ENCODE data around the gene GIT2. TPM values are rescaled to one million over a fixed set of nuclear protein-coding genes. Genes with fewer than 3 reads are reported as not detected.
"Not testable (repeated sequence)": the region's sequence is repeated elsewhere in the genome, so short reads cannot be mapped to it uniquely, and the experiment has no call there.

The GIT2 gene
- total and polyA plus RNA-seq, 4 donors = 9.3 to 78.0 (median 39.6) TPM

GRCh38 chr12:110010853-110011723 lies 14.9 kb upstream of the GIT2 start:
- Histone ChIP-seq H3K4me3 (ENCODE audit: low read length in 2 of 2) (no peak overlapping the region), H3K27ac (ENCODE audit: low read depth in 1 of 2, low read length in 2 of 2) (no peak overlapping the region), H3K27me3 (ENCODE audit: control insufficient read depth in 1 of 2, insufficient read depth in 2 of 2, low read length in 1 of 2) (no peaks in the 10 kb centered on the region), H3K36me3 (ENCODE audit: control insufficient read depth in 1 of 2, insufficient read depth in 2 of 2, low read length in 1 of 2) (peaks cover 2 to 7% of the 10 kb centered on the region in 2 donors), H3K4me1 (ENCODE audit: control insufficient read depth in 1 of 2, insufficient read depth in 2 of 2, low read length in 2 of 2) (no peaks in the 10 kb centered on the region), H3K9me3 (ENCODE audit: control insufficient read depth, low read length) (no peaks in the 10 kb centered on the region)
- 57 to 64% methylated on average over 13 of the region's 13 CpGs for WGBS, 2 donors
- intact Hi-C loops (cut with DNase I) = no loop called here
- ATAC-seq (ENCODE audit: low FRiP score) (no peak), DNase-seq (no peak)

DNA sequence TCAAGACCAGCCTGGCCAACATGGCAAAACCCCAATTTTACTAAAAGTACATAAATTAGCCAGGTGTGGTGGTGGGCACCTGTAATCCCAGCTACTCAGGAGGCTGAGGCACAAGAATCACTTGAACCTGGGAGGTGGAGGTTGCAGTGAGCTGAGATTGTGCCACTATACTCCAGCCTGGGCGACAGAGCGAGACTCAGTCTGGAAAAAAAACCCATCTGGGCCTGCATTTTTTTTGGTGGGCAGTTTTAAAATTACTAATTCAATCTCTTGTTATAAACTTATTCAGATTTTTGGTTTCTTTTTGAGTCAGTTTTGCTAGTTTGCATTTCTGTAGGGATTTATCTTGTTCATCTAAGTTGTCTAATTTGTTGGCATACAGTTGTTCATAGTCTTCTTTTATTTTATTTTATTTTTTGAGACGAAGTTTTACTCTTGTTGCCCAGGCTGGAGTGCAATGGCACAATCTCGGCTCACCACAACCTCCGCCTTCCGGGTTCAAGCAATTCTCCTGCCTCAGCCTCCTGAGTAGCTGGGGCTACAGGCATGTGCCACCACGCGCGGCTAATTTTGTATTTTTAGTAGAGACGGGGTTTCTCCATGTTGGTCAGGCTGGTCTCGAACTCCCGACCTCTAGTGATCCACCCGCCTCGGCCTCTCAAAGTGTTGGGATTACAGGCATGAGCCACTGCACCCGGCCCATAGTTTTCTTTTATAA lies 12.7 kb upstream of the GIT2 start:
- DNase-seq; intact Hi-C loops (cut with DNase I); H3K4me3 ChIP-seq (ENCODE audit: low read length in 2 of 2); H3K9me3 ChIP-seq (ENCODE audit: control insufficient read depth, low read length); H3K27ac ChIP-seq (ENCODE audit: low read depth in 1 of 2, low read length in 2 of 2); ATAC-seq (ENCODE audit: low FRiP score); H3K36me3 ChIP-seq (ENCODE audit: control insufficient read depth in 1 of 2, insufficient read depth in 2 of 2, low read length in 1 of 2); H3K27me3 ChIP-seq (ENCODE audit: control insufficient read depth in 1 of 2, insufficient read depth in 2 of 2, low read length in 1 of 2); H3K4me1 ChIP-seq (ENCODE audit: control insufficient read depth in 1 of 2, insufficient read depth in 2 of 2, low read length in 2 of 2): not testable (repeated sequence)
- 94 to 95% methylated on average over 15 of the region's 15 CpGs for WGBS, 2 donors

DNA sequence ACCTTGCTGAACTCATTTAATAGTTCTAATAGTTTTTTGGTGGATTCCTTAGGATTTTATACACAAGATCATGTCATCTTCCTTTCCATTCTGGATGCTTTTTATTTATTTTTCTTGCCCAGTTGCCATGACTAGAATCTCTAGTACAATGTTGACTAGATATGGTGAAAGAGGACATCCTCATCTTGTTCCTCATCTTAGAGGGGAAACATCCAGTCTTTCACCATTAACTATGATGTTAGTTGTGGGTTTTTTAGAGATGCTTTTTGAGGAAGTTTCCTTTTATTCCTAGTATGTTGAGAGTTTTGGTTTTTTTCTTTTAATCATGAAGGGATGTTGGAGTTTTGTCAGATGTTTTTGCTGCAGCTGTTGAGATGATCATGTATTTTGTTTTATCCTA lies 11.7 kb upstream of the GIT2 start:
- ATAC-seq (ENCODE audit: low FRiP score) (no peak), DNase-seq (no peak)
- H3K4me1 ChIP-seq (ENCODE audit: control insufficient read depth in 1 of 2, insufficient read depth in 2 of 2, low read length in 2 of 2) = no peaks in the 10 kb centered on the region
- no peaks in the 10 kb centered on the region for H3K9me3 ChIP-seq (ENCODE audit: control insufficient read depth, low read length)
- peaks cover 0 to 4% of the 10 kb centered on the region in 2 donors for H3K36me3 ChIP-seq (ENCODE audit: control insufficient read depth in 1 of 2, insufficient read depth in 2 of 2, low read length in 1 of 2)
- intact Hi-C loops (cut with DNase I) = no loop called here
- no peak overlapping the region for H3K27ac ChIP-seq (ENCODE audit: low read depth in 1 of 2, low read length in 2 of 2)
- no peak overlapping the region for H3K4me3 ChIP-seq (ENCODE audit: low read length in 2 of 2)
- no peaks in the 10 kb centered on the region for H3K27me3 ChIP-seq (ENCODE audit: control insufficient read depth in 1 of 2, insufficient read depth in 2 of 2, low read length in 1 of 2)

DNA sequence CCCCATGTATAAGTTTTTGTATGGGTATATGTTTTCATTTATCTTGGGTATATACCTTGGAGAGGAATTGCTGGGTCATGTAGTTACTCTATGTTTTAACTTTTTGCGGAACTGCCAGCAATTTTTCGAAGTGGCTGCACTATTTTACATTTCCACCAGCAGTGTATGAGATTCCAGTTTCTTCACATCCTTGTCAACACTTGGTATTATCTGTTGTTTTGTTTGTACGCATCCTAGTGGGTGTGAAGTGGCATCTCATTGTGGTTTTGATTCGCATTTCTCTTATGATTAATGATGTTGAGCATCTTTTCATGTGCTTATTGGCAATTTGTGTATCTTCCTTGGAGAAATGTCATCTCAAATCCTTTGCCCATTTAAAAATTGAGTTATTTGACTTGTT lies 9.9 kb upstream of the GIT2 start:
- DNase-seq = no peak
- Histone ChIP-seq H3K4me3 (ENCODE audit: low read length in 2 of 2) (no peak overlapping the region), H3K27me3 (ENCODE audit: control insufficient read depth in 1 of 2, insufficient read depth in 2 of 2, low read length in 1 of 2) (no peaks in the 10 kb centered on the region), H3K9me3 (ENCODE audit: control insufficient read depth, low read length) (no peaks in the 10 kb centered on the region), H3K36me3 (ENCODE audit: control insufficient read depth in 1 of 2, insufficient read depth in 2 of 2, low read length in 1 of 2) (no peaks in the 10 kb centered on the region), H3K27ac (ENCODE audit: low read depth in 1 of 2, low read length in 2 of 2) (no peak overlapping the region), H3K4me1 (ENCODE audit: control insufficient read depth in 1 of 2, insufficient read depth in 2 of 2, low read length in 2 of 2) (peaks cover 0 to 2% of the 10 kb centered on the region in 2 donors)
- 97 to 98% methylated on average over 4 of the region's 4 CpGs for WGBS, 2 donors
- intact Hi-C loops (cut with DNase I) = no loop called here
- ATAC-seq (ENCODE audit: low FRiP score) = no peak

DNA sequence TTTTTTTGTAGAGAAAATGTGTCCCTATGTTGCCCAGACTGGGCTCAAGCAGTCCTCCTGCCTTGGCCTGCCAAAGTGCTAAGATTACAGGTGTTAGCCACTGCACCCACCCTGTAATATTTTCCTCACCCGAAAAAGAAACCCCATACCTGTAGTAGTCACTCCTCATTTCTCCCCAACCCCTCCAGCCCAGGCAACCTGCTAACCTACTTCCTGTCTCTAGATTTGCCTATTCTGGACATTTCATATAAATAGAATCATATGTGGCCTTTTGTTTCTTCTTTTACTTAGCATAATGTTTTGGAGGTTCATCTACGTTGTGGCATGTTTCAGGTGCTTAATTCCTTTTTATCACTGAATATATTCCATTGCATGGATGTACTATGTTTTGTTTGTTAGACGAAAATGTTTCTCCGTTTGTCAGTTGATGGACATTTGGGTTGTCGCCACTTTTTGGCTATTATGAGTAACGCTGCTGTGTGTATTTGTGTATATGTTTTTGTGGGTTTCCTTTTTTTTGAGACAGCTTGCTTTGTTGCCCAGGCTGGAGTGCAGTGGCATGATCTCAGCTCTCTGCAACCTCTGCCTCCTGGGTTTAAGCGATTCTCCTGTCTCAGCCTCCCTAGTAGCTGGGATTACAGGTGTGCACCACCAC lies 9.3 kb upstream of the GIT2 start:
- DNase-seq = no peak
- Histone ChIP-seq H3K27me3 (ENCODE audit: control insufficient read depth in 1 of 2, insufficient read depth in 2 of 2, low read length in 1 of 2) (no peaks in the 10 kb centered on the region), H3K4me3 (ENCODE audit: low read length in 2 of 2) (no peak overlapping the region), H3K9me3 (ENCODE audit: control insufficient read depth, low read length) (no peaks in the 10 kb centered on the region), H3K27ac (ENCODE audit: low read depth in 1 of 2, low read length in 2 of 2) (no peak overlapping the region), H3K36me3 (ENCODE audit: control insufficient read depth in 1 of 2, insufficient read depth in 2 of 2, low read length in 1 of 2) (no peaks in the 10 kb centered on the region), H3K4me1 (ENCODE audit: control insufficient read depth in 1 of 2, insufficient read depth in 2 of 2, low read length in 2 of 2) (peaks cover 0 to 2% of the 10 kb centered on the region in 2 donors)
- intact Hi-C loops (cut with DNase I) = no loop called here
- 91 to 92% methylated on average over 7 of the region's 7 CpGs for WGBS, 2 donors
- ATAC-seq (ENCODE audit: low FRiP score) = no peak

- peaks cover 0 to 2% of the 10 kb centered on the region in 2 donors for H3K4me1 ChIP-seq (ENCODE audit: control insufficient read depth in 1 of 2, insufficient read depth in 2 of 2, low read length in 2 of 2)
- WGBS, 2 donors = 86 to 90% methylated on average over 4 of the region's 4 CpGs
- no peaks in the 10 kb centered on the region for H3K36me3 ChIP-seq (ENCODE audit: control insufficient read depth in 1 of 2, insufficient read depth in 2 of 2, low read length in 1 of 2)
- no peak for ATAC-seq (ENCODE audit: low FRiP score)
- no peak overlapping the region for H3K27ac ChIP-seq (ENCODE audit: low read depth in 1 of 2, low read length in 2 of 2)
- DNase-seq = no peak
- no peaks in the 10 kb centered on the region for H3K27me3 ChIP-seq (ENCODE audit: control insufficient read depth in 1 of 2, insufficient read depth in 2 of 2, low read length in 1 of 2)
- H3K4me3 ChIP-seq (ENCODE audit: low read length in 2 of 2) = no peak overlapping the region
- intact Hi-C loops (cut with DNase I) = loop anchor here in 1 of 2 donors (5.0 kb wide), 1 partner anchor 33 kb away; no protein-coding TSS in a partner anchor
- no peaks in the 10 kb centered on the region for H3K9me3 ChIP-seq (ENCODE audit: control insufficient read depth, low read length)
Observed at GRCh38 chr12:110004598-110004997, 8.4 kb upstream of the GIT2 start.

DNA sequence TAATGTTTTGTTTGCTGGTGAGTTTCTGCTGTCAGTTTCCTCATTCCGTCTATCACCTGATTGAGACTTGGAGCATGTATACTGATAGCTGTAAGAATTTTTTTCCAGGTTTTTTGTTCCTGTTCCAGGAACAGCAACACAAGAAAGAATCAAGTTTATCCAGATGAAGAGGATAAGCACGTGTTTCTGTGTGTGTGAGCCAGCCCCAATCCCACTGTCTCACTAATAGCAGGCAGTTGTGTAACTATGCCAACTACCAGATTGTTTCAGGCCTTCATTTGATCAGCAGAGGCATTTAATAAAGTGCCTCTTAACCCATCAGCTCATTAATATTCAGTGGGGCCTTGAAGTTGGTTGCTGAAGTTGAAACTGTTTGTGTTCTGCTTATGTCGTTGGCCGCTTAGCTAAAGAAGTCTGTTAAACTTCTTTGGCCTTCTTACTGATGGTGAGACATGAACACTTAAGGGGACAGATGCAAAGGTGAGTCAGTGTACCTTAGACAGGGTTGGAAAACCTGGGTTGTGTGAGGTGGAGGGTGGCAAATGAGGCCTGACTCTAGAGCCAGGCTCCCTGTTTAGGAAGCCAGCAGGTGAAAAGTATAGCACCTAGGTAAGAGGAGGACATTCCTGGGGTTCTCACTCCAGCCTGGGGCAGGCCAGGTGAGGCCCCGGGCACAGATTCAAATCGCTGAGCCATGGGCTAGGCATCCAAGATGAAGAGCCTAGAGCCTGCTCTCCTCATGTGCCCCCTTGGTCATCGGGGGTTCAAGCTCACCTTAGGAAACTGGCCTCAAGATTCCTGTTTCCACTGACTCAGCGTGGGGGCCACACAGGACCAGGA lies 6.7 kb upstream of the GIT2 start:
- ATAC-seq (ENCODE audit: low FRiP score) (no peak), DNase-seq (no peak)
- no peaks in the 10 kb centered on the region for H3K9me3 ChIP-seq (ENCODE audit: control insufficient read depth, low read length)
- H3K27ac ChIP-seq (ENCODE audit: low read depth in 1 of 2, low read length in 2 of 2) = no peak overlapping the region
- WGBS, 2 donors = 77 to 78% methylated on average over 8 of the region's 8 CpGs
- H3K36me3 ChIP-seq (ENCODE audit: control insufficient read depth in 1 of 2, insufficient read depth in 2 of 2, low read length in 1 of 2) = no peaks in the 10 kb centered on the region
- no peaks in the 10 kb centered on the region for H3K27me3 ChIP-seq (ENCODE audit: control insufficient read depth in 1 of 2, insufficient read depth in 2 of 2, low read length in 1 of 2)
- H3K4me3 ChIP-seq (ENCODE audit: low read length in 2 of 2) = no peak overlapping the region
- H3K4me1 ChIP-seq (ENCODE audit: control insufficient read depth in 1 of 2, insufficient read depth in 2 of 2, low read length in 2 of 2) = peaks cover 0 to 2% of the 10 kb centered on the region in 2 donors
- intact Hi-C loops (cut with DNase I) = loop anchor here in 1 of 2 donors (5.0 kb wide), 1 partner anchor 34 kb away; no protein-coding TSS in a partner anchor

- intact Hi-C loops (cut with DNase I) = loop anchor here in 1 of 2 donors (5.0 kb wide), 1 partner anchor 36 kb away; no protein-coding TSS in a partner anchor
- ATAC-seq (ENCODE audit: low FRiP score) (no peak), DNase-seq (no peak)
- Histone ChIP-seq H3K4me1 (ENCODE audit: control insufficient read depth in 1 of 2, insufficient read depth in 2 of 2, low read length in 2 of 2) (peaks cover 0 to 2% of the 10 kb centered on the region in 2 donors), H3K9me3 (ENCODE audit: control insufficient read depth, low read length) (no peaks in the 10 kb centered on the region), H3K27me3 (ENCODE audit: control insufficient read depth in 1 of 2, insufficient read depth in 2 of 2, low read length in 1 of 2) (no peaks in the 10 kb centered on the region), H3K27ac (ENCODE audit: low read depth in 1 of 2, low read length in 2 of 2) (no peak overlapping the region), H3K36me3 (ENCODE audit: control insufficient read depth in 1 of 2, insufficient read depth in 2 of 2, low read length in 1 of 2) (no peaks in the 10 kb centered on the region), H3K4me3 (ENCODE audit: low read length in 2 of 2) (no peak overlapping the region)
- WGBS, 2 donors = 81 to 85% methylated on average over 4 of the region's 4 CpGs
Observed at GRCh38 chr12:110001596-110001995, 5.4 kb upstream of the GIT2 start.

Data from aorta (tissue), 5 donors.